IPS-18c (cell line): Measurements from ENCODE around the gene SHQ1.

Experiments used
- H3K4me3 ChIP-seq: 2 replicates; pipeline ENCODE4 v1.7.0; 2013; ENCODE audit warnings: low read depth, mild to moderate bottlenecking, low read length, moderate library complexity; ENCODE audit not compliant: insufficient read depth
- H3K9me3 ChIP-seq: one replicate; pipeline ENCODE4 v1.6.1; 2013; ENCODE audit warnings: mild to moderate bottlenecking, low read length, moderate library complexity; ENCODE audit not compliant: control insufficient read depth, insufficient read depth

SHQ1 gene

DNA sequence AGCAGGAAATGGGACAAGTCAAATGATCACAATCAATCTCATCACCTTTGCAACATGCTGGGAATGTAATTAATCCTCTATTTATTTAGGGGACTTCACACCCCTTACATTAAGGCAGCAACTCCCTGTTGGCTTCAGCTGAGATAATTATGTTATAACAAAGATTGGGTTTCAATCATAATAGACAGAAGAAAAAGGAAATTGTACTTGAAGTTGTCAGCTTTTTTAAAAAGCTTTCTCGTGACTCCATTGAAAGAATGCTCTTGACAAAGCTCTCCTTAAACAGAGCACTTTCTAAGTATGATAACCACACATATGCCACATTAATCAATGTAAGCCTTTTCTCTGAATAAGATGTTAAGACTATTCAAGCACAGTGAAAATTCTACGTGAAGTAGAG is 65.7 kb downstream of the SHQ1 start:
- no peak overlapping the region for H3K4me3 ChIP-seq
- H3K9me3 ChIP-seq, result no peaks in the 10 kb centered on the region

- no peaks in the 10 kb centered on the region for H3K9me3 ChIP-seq
- no peak overlapping the region for H3K4me3 ChIP-seq
Measured at GRCh38 chr3:72769758-72770540, 78.3 kb downstream of the SHQ1 start.

GRCh38 chr3:72768936-72769335 is 79.3 kb downstream of the SHQ1 start:
- Histone ChIP-seq H3K4me3 (no peak overlapping the region), H3K9me3 (no peaks in the 10 kb centered on the region)

GRCh38 chr3:72768481-72768880 is 79.8 kb downstream of the SHQ1 start:
- no peaks in the 10 kb centered on the region for H3K9me3 ChIP-seq
- H3K4me3 ChIP-seq, result no peak overlapping the region

- no peaks in the 10 kb centered on the region for H3K9me3 ChIP-seq
- no peak overlapping the region for H3K4me3 ChIP-seq
Measured at GRCh38 chr3:72768006-72768441, 80.2 kb downstream of the SHQ1 start.

DNA sequence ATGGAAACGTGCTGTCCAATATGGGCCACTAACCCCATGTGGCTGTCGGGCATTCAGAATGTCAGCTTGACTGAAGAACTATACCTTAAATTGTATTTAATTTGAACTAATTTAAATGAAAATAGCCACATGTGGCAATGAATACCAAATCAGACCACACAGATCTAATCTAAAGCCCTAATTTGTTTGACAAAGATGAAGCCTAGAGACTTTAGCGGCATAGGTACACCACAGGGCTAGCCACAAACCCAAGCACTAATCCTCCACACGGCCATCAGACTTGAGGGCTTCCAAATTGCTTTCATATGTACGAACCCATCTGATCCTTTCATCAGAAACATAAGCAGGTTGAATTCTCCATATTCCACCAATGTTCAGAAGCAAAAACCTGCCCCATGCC is 81.4 kb downstream of the SHQ1 start:
- H3K4me3 ChIP-seq, result no peak overlapping the region
- no peaks in the 10 kb centered on the region for H3K9me3 ChIP-seq

DNA sequence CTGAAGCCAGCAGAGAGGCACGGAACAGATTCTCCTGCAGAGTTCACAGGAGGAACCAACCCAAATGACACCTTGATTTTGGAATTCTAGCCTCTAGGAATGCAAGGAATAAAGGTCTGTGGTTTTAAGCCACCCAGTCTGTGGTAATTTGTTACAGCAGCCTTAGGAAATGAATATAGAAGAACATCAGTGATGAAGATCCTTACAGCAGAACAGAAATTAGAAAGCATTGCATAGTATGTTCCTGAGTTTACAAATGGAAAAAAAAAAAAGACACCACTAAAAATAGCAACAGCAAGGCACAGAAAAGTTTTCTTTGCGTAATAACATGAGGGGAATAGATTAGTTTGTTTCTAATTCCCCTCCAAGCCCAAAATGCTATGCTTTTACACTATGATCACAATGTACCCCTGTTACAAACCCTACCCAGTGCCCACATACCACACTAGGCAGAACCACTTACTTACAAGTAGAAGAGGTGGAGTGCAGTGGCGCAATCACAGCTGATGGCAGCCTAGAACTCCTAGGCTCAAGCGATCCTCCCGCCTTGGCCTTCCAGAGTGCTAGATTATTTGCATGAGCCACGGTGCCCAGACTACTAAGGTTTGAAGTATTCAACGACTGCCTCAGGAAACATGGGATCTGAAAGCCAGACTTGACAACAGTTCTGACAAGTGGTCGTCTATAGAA is 84.3 kb downstream of the SHQ1 start:
- H3K9me3 ChIP-seq, result no peaks in the 10 kb centered on the region
- H3K4me3 ChIP-seq, result no peak overlapping the region

DNA sequence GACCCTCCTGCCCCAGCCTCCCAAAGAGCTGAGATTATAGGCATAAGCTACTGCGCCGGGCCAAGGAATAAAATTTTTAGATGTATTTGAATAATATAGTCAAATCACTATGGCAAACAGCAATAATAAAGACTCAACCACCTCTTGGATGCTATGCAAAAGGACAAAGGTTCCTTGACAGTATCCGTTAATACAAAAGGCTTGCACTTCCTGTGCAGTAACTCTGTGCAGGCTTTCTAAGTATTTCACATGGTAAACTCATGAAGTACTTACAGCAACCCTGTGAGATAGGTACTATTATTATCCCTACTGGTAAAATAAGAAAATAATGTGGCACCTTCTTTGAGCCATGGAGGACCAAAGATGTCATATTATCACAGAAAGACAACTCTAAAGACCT is 86.8 kb downstream of the SHQ1 start:
- no peak overlapping the region for H3K4me3 ChIP-seq

DNA sequence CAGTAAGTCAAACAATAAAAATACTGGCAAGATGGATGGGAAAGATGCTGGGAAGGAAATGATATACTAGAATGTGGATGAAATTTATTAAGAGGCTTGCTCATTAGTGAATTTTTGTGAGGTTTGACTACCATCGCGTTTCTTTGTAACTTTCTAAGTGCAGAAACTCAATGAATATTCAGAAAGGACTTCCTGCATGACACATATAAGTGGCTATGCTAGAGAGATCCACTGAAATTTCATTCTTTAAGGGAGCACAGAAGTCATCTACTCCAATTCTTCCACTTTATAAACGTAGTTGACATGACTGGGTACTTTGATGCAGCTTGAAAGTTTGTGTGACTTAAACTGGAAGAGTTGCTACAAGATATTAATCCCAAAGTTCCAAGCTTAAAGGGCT is 88.0 kb downstream of the SHQ1 start:
- Histone ChIP-seq H3K4me3 (no peak overlapping the region), H3K9me3 (no peaks in the 10 kb centered on the region)

More for the DNA sequence above, 86.8 kb downstream of the SHQ1 start:
- H3K9me3 ChIP-seq, result no peaks in the 10 kb centered on the region

DNA sequence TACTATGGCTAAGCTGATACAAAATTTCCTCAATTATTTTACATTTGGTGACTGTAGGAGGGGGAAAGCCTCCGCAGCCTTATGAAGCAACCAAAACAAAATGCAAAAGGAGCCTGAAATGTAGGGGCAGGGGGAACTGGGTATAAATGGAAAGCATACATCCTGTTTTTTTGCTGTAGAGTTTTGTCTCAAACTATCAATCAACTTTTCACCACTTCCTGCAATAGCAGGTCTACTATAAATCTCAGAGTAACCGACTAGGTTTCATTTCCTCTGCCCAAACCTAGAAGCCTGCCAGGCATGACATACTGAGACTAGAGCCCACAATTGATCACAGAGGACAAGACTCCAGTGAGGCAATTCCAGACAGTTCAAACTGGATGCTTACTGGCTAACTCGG is 91.3 kb downstream of the SHQ1 start:
- Histone ChIP-seq H3K4me3 (no peak overlapping the region), H3K9me3 (no peaks in the 10 kb centered on the region)

DNA sequence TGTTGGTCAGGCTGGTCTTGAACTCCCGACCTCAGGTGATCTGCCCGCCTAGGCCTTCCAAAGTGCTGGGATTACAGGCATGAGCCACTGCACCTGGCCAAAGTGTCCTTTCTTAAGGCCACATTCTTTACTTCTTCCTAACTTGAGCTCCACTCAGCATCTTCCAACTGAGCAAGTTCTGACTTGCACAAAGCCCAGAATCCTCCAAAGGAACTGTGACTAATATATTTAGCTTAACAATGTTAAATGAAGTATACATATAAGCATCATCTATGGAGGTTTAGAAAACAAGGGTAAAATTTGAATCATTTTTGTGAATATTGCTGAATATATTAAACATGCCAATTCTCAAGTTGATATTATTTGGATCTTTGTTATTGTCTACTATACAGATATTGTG is 93.7 kb downstream of the SHQ1 start:
- Histone ChIP-seq H3K4me3 (no peak overlapping the region), H3K9me3 (no peaks in the 10 kb centered on the region)

GRCh38 chr3:72753495-72753894 is 94.8 kb downstream of the SHQ1 start:
- Histone ChIP-seq H3K9me3 (no peaks in the 10 kb centered on the region), H3K4me3 (no peak overlapping the region)

DNA sequence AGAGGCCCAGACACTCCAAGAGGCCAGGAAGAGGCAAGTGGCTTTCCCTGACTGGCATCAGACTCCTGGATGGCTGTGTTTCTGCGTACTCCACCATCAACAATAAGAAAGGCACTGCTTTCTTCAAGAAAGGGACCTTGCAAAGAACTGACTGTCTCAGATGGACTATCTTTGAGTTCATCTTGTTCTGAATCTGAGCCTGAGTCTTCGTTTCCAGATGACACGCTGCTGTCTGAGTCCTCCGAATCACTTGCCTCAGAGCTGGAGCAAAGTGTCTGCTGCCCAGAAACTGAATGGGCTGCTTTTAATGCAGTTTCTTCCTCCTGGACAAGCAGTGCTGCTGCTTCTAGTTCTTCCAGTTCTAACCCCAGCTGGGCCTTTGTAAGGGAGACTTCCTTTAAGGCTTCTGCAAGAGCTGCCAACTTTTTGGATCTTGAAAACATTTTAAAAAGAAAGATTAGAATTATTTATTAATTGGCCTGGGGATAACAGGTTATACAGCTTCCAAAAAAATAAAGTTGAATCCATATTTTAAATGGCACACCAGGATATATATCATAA is 97.8 kb downstream of the SHQ1 start:
- no peak overlapping the region for H3K4me3 ChIP-seq
- H3K9me3 ChIP-seq, result no peaks in the 10 kb centered on the region

DNA sequence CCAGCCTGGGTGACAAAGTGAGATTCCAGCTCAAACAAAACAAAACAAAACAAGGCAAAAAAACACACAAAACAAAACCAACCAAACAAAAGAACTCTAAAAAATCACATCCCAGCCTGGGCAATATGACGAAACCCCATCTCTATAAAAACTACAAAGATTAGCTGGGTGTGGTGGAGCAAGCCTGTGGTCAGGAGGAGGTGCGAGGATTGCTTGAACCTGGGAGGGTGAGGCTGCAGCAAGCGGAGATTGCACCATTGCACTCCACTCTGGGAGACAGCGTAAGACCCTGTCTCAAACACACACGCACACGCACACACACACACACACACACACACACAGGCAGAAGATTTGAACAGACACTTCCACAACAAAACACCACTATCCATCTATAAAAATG is 99.6 kb downstream of the SHQ1 start:
- no peaks in the 10 kb centered on the region for H3K9me3 ChIP-seq
- no peak overlapping the region for H3K4me3 ChIP-seq

- H3K4me3 ChIP-seq, result no peak overlapping the region
- no peaks in the 10 kb centered on the region for H3K9me3 ChIP-seq
Measured at GRCh38 chr3:72746430-72747411, 101.5 kb downstream of the SHQ1 start.

GRCh38 chr3:72745146-72745999 is 102.9 kb downstream of the SHQ1 start:
- H3K9me3 ChIP-seq, result no peaks in the 10 kb centered on the region
- no peak overlapping the region for H3K4me3 ChIP-seq
